ENCODE measurements around the gene PARVA.

PARVA gene

GRCh38 chr11:12480401-12480800, 103.0 kb downstream of the PARVA start:
- TF ChIP-seq TAF1 (IDR thresholded peaks at IDR 0.05; ENCODE audit: borderline replicate concordance, insufficient read depth, low read length): no peak
- no peak for TF ChIP-seq REST (IDR thresholded peaks at IDR 0.05; ENCODE audit: insufficient read depth in 1 of 2, low read depth in 2 of 2, low read length in 2 of 2)
- no peak for TF ChIP-seq SIN3A (IDR thresholded peaks at IDR 0.05; ENCODE audit: borderline replicate concordance, insufficient read depth, low read length)
- TF ChIP-seq POLR2AphosphoS5 (IDR thresholded peaks at IDR 0.05; ENCODE audit: low read depth, low read length): no peak
- TF ChIP-seq FOXP2 (optimal IDR thresholded peaks at IDR 0.05; ENCODE audit: borderline replicate concordance, extremely low read depth, extremely low read length, insufficient read depth): no peak

- no peak for TF ChIP-seq TAF1 (IDR thresholded peaks at IDR 0.05; ENCODE audit: borderline replicate concordance, insufficient read depth, low read length)
- no peak for TF ChIP-seq SIN3A (IDR thresholded peaks at IDR 0.05; ENCODE audit: borderline replicate concordance, insufficient read depth, low read length)
- TF ChIP-seq REST (IDR thresholded peaks at IDR 0.05; ENCODE audit: insufficient read depth in 1 of 2, low read depth in 2 of 2, low read length in 2 of 2): no peak
- no peak for TF ChIP-seq FOXP2 (optimal IDR thresholded peaks at IDR 0.05; ENCODE audit: borderline replicate concordance, extremely low read depth, extremely low read length, insufficient read depth)
- TF ChIP-seq POLR2AphosphoS5 (IDR thresholded peaks at IDR 0.05; ENCODE audit: low read depth, low read length): no peak
These were observed 105.5 kb downstream of the PARVA start for GRCh38 chr11:12482839-12483238.

- TF ChIP-seq FOXP2 (optimal IDR thresholded peaks at IDR 0.05; ENCODE audit: borderline replicate concordance, extremely low read depth, extremely low read length, insufficient read depth): no peak
- TF ChIP-seq REST (IDR thresholded peaks at IDR 0.05; ENCODE audit: insufficient read depth in 1 of 2, low read depth in 2 of 2, low read length in 2 of 2): no peak
- TF ChIP-seq TAF1 (IDR thresholded peaks at IDR 0.05; ENCODE audit: borderline replicate concordance, insufficient read depth, low read length): no peak
- TF ChIP-seq POLR2AphosphoS5 (IDR thresholded peaks at IDR 0.05; ENCODE audit: low read depth, low read length): no peak
- no peak for TF ChIP-seq SIN3A (IDR thresholded peaks at IDR 0.05; ENCODE audit: borderline replicate concordance, insufficient read depth, low read length)
These were observed 106.2 kb downstream of the PARVA start for GRCh38 chr11:12483604-12484003.

- TF ChIP-seq SIN3A (IDR thresholded peaks at IDR 0.05; ENCODE audit: borderline replicate concordance, insufficient read depth, low read length): no peak
- TF ChIP-seq TAF1 (IDR thresholded peaks at IDR 0.05; ENCODE audit: borderline replicate concordance, insufficient read depth, low read length): no peak
- TF ChIP-seq FOXP2 (optimal IDR thresholded peaks at IDR 0.05; ENCODE audit: borderline replicate concordance, extremely low read depth, extremely low read length, insufficient read depth): no peak
- no peak for TF ChIP-seq POLR2AphosphoS5 (IDR thresholded peaks at IDR 0.05; ENCODE audit: low read depth, low read length)
- no peak for TF ChIP-seq REST (IDR thresholded peaks at IDR 0.05; ENCODE audit: insufficient read depth in 1 of 2, low read depth in 2 of 2, low read length in 2 of 2)
These were observed 108.0 kb downstream of the PARVA start for GRCh38 chr11:12485328-12485727.

GRCh38 chr11:12489246-12489772, 111.9 kb downstream of the PARVA start:
- TF ChIP-seq REST (IDR thresholded peaks at IDR 0.05; ENCODE audit: insufficient read depth in 1 of 2, low read depth in 2 of 2, low read length in 2 of 2) (no peak), FOXP2 (optimal IDR thresholded peaks at IDR 0.05; ENCODE audit: borderline replicate concordance, extremely low read depth, extremely low read length, insufficient read depth) (no peak), TAF1 (IDR thresholded peaks at IDR 0.05; ENCODE audit: borderline replicate concordance, insufficient read depth, low read length) (no peak), POLR2AphosphoS5 (IDR thresholded peaks at IDR 0.05; ENCODE audit: low read depth, low read length) (no peak), SIN3A (IDR thresholded peaks at IDR 0.05; ENCODE audit: borderline replicate concordance, insufficient read depth, low read length) (no peak)
